SK-N-SH treated with all-trans-retinoic acid at 6 μM for 48 hours (cell line): ENCODE data around the gene KIAA1328.
"Not testable (repeated sequence)": the region's sequence is repeated elsewhere in the genome, so short reads cannot be mapped to it uniquely, and the experiment has no call there.

ENCODE experiments used
- CSDC2 ChIP-seq: fragments of 250-450 bp; sonication (Bioruptor Pico); IDR thresholded peaks from 2 replicates; pipeline ENCODE4 v1.5.0; 2020; ENCODE audit warnings: mild to moderate bottlenecking, moderate library complexity
- CSRNP3 ChIP-seq: fragments of 250-450 bp; sonication (Bioruptor Pico); IDR thresholded peaks from 2 replicates; pipeline ENCODE4 v1.5.1; 2021; ENCODE audit warnings: mild to moderate bottlenecking, moderate library complexity
- ESRRG ChIP-seq: fragments of 250-450 bp; sonication (Bioruptor Pico); IDR thresholded peaks from 2 replicates; pipeline ENCODE4 v1.6.1; 2021; ENCODE audit warnings: mild to moderate bottlenecking
- GLIS3 ChIP-seq: fragments of 250-450 bp; sonication (Bioruptor Pico); IDR thresholded peaks from 2 replicates; pipeline ENCODE4 v1.5.0; 2020; ENCODE audit warnings: mild to moderate bottlenecking, moderate library complexity
- POU6F1 ChIP-seq: fragments of 250-450 bp; sonication (Bioruptor Pico); IDR thresholded peaks from 2 replicates; pipeline ENCODE4 v1.8.0; 2021; ENCODE audit warnings: low read depth, mild to moderate bottlenecking, moderate library complexity, borderline replicate concordance
- RARB ChIP-seq: fragments of 250-450 bp; sonication (Bioruptor Pico); IDR thresholded peaks from 2 replicates; pipeline ENCODE4 v1.8.0; 2021; ENCODE audit warnings: mild to moderate bottlenecking, moderate library complexity
- SNAI2 ChIP-seq: fragments of 250-450 bp; sonication (Bioruptor Pico); IDR thresholded peaks from 2 replicates; pipeline ENCODE4 v1.5.0; 2020; ENCODE audit warnings: mild to moderate bottlenecking, moderate library complexity
- TCF4 ChIP-seq: fragments of 250-450 bp; sonication (Bioruptor Pico); IDR thresholded peaks from 2 replicates; pipeline ENCODE4 v1.8.0; 2021; ENCODE audit warnings: mild to moderate bottlenecking, moderate library complexity, borderline replicate concordance
- ZFP3 ChIP-seq: fragments of 250-450 bp; sonication (Bioruptor Pico); IDR thresholded peaks from 2 replicates; pipeline ENCODE4 v1.5.0; 2020; ENCODE audit warnings: mild to moderate bottlenecking, moderate library complexity
- ZFP30 ChIP-seq: fragments of 450-650 bp; formaldehyde crosslinking; IDR thresholded peaks from 2 replicates; pipeline ENCODE4 v1.5.0; 2022; ENCODE audit warnings: mild to moderate bottlenecking, moderate library complexity

DNA sequence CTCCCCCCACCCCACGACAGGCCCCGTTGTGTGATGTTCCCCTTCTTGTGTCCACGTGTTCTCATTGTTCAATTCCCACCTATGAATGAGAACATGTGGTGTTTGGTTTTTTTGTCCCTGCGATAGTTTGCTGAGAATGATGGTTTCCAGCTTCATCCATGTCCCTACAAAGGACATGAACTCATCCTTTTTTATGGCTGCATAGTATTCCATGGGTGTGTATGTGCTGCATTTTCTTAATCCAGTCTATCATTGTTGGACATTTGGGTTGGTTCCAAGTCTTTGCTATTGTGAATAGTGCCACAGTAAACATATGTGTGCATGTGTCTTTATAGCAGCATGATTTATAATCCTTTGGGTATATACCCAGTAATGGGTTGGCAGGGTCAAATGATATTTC, 80.4 kb downstream of the KIAA1328 start:
- TF ChIP-seq SNAI2 (CRISPR knock-in tag); RARB (CRISPR knock-in tag); ZFP30; POU6F1 (CRISPR knock-in tag); CSDC2 (CRISPR knock-in tag); CSRNP3 (CRISPR knock-in tag); ESRRG (CRISPR knock-in tag); GLIS3; ZFP3 (CRISPR knock-in tag); TCF4 (CRISPR knock-in tag): not testable (repeated sequence)
